ENCODE data around the gene KLHL6. TPM values are rescaled to one million over a fixed set of nuclear protein-coding genes. Genes with fewer than 3 reads are reported as not detected.

KLHL6 gene
- total and polyA plus RNA-seq, 4 donors: 0.42 to 3.8 (median 1.0) TPM

GRCh38 chr3:183490653-183491052, 64.9 kb downstream of the KLHL6 start:
- 81% methylated on average over 6 of the region's 6 CpGs for WGBS
- Histone ChIP-seq H3K36me3 (ENCODE audit: control insufficient read depth in 4 of 4, insufficient read depth in 3 of 4, low read depth in 1 of 4, low read length in 3 of 4) (no peaks in the 10 kb centered on the region), H3K4me3 (ENCODE audit: low read depth in 1 of 3, low read length in 3 of 3) (no peak overlapping the region), H3K9ac (ENCODE audit: low read depth in 1 of 2, low read length in 2 of 2) (no peak overlapping the region), H3K4me1 (ENCODE audit: control insufficient read depth in 4 of 4, insufficient read depth in 4 of 4, low read length in 3 of 4) (peaks cover 0 to 7% (median under 1%) of the 10 kb centered on the region in 4 donors), H3K27ac (ENCODE audit: low read depth in 1 of 2, low read length in 2 of 2) (no peak overlapping the region), H3K27me3 (ENCODE audit: control insufficient read depth in 4 of 4, insufficient read depth in 4 of 4, low read length in 3 of 4) (no peaks in the 10 kb centered on the region), H3K9me3 (ENCODE audit: control insufficient read depth in 4 of 4, low read length in 3 of 4) (no peaks in the 10 kb centered on the region)
- no peak for DNase-seq (ENCODE audit: low spot score)
- TF ChIP-seq FOXA2 (IDR thresholded peaks at IDR 0.05): no peak
- TF ChIP-seq YY1 (IDR thresholded peaks at IDR 0.05): no peak
- no peak for TF ChIP-seq GABPA (IDR thresholded peaks at IDR 0.05 in 1 of 2, conservative IDR thresholded peaks at IDR 0.05 in 1 of 2)
- no peak for TF ChIP-seq SP1 (IDR thresholded peaks at IDR 0.05)
- no peak for TF ChIP-seq MAX (IDR thresholded peaks at IDR 0.05)
- no peak for TF ChIP-seq FOXA1 (IDR thresholded peaks at IDR 0.05)
- TF ChIP-seq HNF4A (conservative IDR thresholded peaks at IDR 0.05): no peak
- TF ChIP-seq ZBTB33 (IDR thresholded peaks at IDR 0.05): no peak
- TF ChIP-seq HNF4G (IDR thresholded peaks at IDR 0.05): no peak

GRCh38 chr3:183490211-183490601, 65.3 kb downstream of the KLHL6 start:
- TF ChIP-seq, protein P1, sequence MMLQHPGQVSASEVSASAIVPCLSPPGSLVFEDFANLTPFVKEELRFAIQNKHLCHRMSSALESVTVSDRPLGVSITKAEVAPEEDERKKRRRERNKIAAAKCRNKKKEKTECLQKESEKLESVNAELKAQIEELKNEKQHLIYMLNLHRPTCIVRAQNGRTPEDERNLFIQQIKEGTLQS (IDR thresholded peaks at IDR 0.05): no peak
- no peak for TF ChIP-seq GABPA (IDR thresholded peaks at IDR 0.05 in 1 of 2, conservative IDR thresholded peaks at IDR 0.05 in 1 of 2)
- no peak for TF ChIP-seq SP1 (IDR thresholded peaks at IDR 0.05)
- no peak for TF ChIP-seq CTCF (IDR thresholded peaks at IDR 0.05; ENCODE audit: low read depth, low read length, missing input control)
- no peak for TF ChIP-seq YY1 (IDR thresholded peaks at IDR 0.05)
- no peak for TF ChIP-seq MAX (IDR thresholded peaks at IDR 0.05)
- H3K9ac ChIP-seq (ENCODE audit: low read depth in 1 of 2, low read length in 2 of 2): no peak overlapping the region
- H3K4me1 ChIP-seq (ENCODE audit: control insufficient read depth in 4 of 4, insufficient read depth in 4 of 4, low read length in 3 of 4): peaks cover 0 to 12% (median 5%) of the 10 kb centered on the region in 4 donors
- H3K27ac ChIP-seq (ENCODE audit: low read depth in 1 of 2, low read length in 2 of 2): no peak overlapping the region
- H3K4me3 ChIP-seq (ENCODE audit: low read depth in 1 of 3, low read length in 3 of 3): no peak overlapping the region
- H3K27me3 ChIP-seq (ENCODE audit: control insufficient read depth in 4 of 4, insufficient read depth in 4 of 4, low read length in 3 of 4): no peaks in the 10 kb centered on the region
- no peak for DNase-seq (ENCODE audit: low spot score)
- no peaks in the 10 kb centered on the region for H3K36me3 ChIP-seq (ENCODE audit: control insufficient read depth in 4 of 4, insufficient read depth in 3 of 4, low read depth in 1 of 4, low read length in 3 of 4)
- WGBS: 87% methylated on average over 9 of the region's 9 CpGs
- H3K9me3 ChIP-seq (ENCODE audit: control insufficient read depth in 4 of 4, low read length in 3 of 4): no peaks in the 10 kb centered on the region

GRCh38 chr3:183489455-183490210, 65.9 kb downstream of the KLHL6 start:
- DNase-seq (ENCODE audit: low spot score): no peak
- Histone ChIP-seq H3K36me3 (ENCODE audit: control insufficient read depth in 4 of 4, insufficient read depth in 3 of 4, low read depth in 1 of 4, low read length in 3 of 4) (no peaks in the 10 kb centered on the region), H3K27me3 (ENCODE audit: control insufficient read depth in 4 of 4, insufficient read depth in 4 of 4, low read length in 3 of 4) (no peaks in the 10 kb centered on the region), H3K27ac (ENCODE audit: low read depth in 1 of 2, low read length in 2 of 2) (no peak overlapping the region), H3K4me1 (ENCODE audit: control insufficient read depth in 4 of 4, insufficient read depth in 4 of 4, low read length in 3 of 4) (peaks cover 0 to 17% (median 9%) of the 10 kb centered on the region in 4 donors), H3K9ac (ENCODE audit: low read depth in 1 of 2, low read length in 2 of 2) (no peak overlapping the region), H3K9me3 (ENCODE audit: control insufficient read depth in 4 of 4, low read length in 3 of 4) (no peaks in the 10 kb centered on the region), H3K4me3 (ENCODE audit: low read depth in 1 of 3, low read length in 3 of 3) (no peak overlapping the region)
- 76% methylated on average over 6 of the region's 6 CpGs for WGBS
- TF ChIP-seq MAX (IDR thresholded peaks at IDR 0.05) (no peak), REST (IDR thresholded peaks at IDR 0.05) (no peak), NR2F2 (IDR thresholded peaks at IDR 0.05) (no peak), FOXA1 (IDR thresholded peaks at IDR 0.05) (no peak), ZBTB33 (IDR thresholded peaks at IDR 0.05) (no peak), HNF4G (IDR thresholded peaks at IDR 0.05) (no peak), YY1 (IDR thresholded peaks at IDR 0.05) (no peak), RAD21 (IDR thresholded peaks at IDR 0.05) (no peak)
- TF ChIP-seq, protein P1 (IDR thresholded peaks at IDR 0.05): no peak

Data from liver (tissue), 9 donors.